IMR-90 (cell line): ENCODE results near the gene ITGB4. TPM values are rescaled to one million over a fixed set of nuclear protein-coding genes. Genes with fewer than 3 reads are reported as not detected.

Source experiments
- ATAC-seq: fragments of 200-7000 bp; cut with Tn5 transposase; 2 replicates; pipeline ENCODE4 v1.9.1; 2020; ENCODE audit warnings: low read depth, mild to moderate bottlenecking, moderate library complexity
- BruUV-seq: library from RNA; stranded (reverse); fragments of 400-500 nt; replicated peaks from 2 replicates; lab custom pipeline; 2021; lab: Mats Ljungman, UMichigan
- CTCF ChIA-PET: fragments of 300-600 bp; formaldehyde crosslinking; extraction: SDS; loops from one replicate; lab custom pipeline; 2021; ENCODE audit warnings: antibody characterized with exemption; lab: Yijun Ruan, JAX
- POLR2A ChIA-PET: fragments of 300-600 bp; sonication (Branson Sonifier 250); formaldehyde crosslinking; loops from one replicate; lab custom pipeline; 2022; ENCODE audit warnings: antibody characterized with exemption; ENCODE audit not compliant: unreplicated experiment; lab: Charles Lee
- DNase-seq: peaks from one replicate; pipeline ENCODE4 v3.0.0; 2013
- H2AFZ ChIP-seq: replicated peaks from 2 replicates; pipeline ENCODE3; 2013; ENCODE audit warnings: low read length, mild to moderate bottlenecking; ENCODE audit not compliant: poor library complexity
- H2AK5ac ChIP-seq: 2 replicates; pipeline ENCODE4 v1.6.1; 2013; ENCODE audit warnings: low read depth, low read length, inconsistent platforms
- H2AK9ac ChIP-seq: replicated peaks from 2 replicates; pipeline ENCODE3; 2013; ENCODE audit warnings: mild to moderate bottlenecking, low read depth, low read length, moderate library complexity; ENCODE audit not compliant: poor library complexity
- H2BK120ac ChIP-seq: 2 replicates; pipeline ENCODE4 v1.6.1; 2013; ENCODE audit warnings: low read depth, low read length, inconsistent platforms
- H2BK15ac ChIP-seq: 3 replicates; pipeline ENCODE4 v1.6.1; 2013; ENCODE audit warnings: low read depth, low read length, inconsistent platforms
- H2BK20ac ChIP-seq: 2 replicates; pipeline ENCODE4 v1.6.1; 2013; ENCODE audit warnings: low read depth, mild to moderate bottlenecking, inconsistent platforms, low read length, moderate library complexity
- H2BK5ac ChIP-seq: 2 replicates; pipeline ENCODE4 v1.6.1; 2013; ENCODE audit warnings: mild to moderate bottlenecking, low read depth, low read length, inconsistent platforms; ENCODE audit not compliant: poor library complexity, severe bottlenecking
- H3K14ac ChIP-seq: replicated peaks from 2 replicates; pipeline ENCODE4 v1.6.1; 2013; ENCODE audit warnings: low read depth, low read length, inconsistent platforms
- H3K18ac ChIP-seq: 2 replicates; pipeline ENCODE4 v1.6.1; 2013; ENCODE audit warnings: low read depth, low read length, control low read depth
- H3K23ac ChIP-seq: 2 replicates; pipeline ENCODE4 v1.6.1; 2013; ENCODE audit warnings: low read depth, low read length, inconsistent platforms
- H3K27ac ChIP-seq: 2 replicates; pipeline ENCODE4 v1.5.1; 2013; ENCODE audit warnings: mild to moderate bottlenecking, control low read depth, low read length; ENCODE audit not compliant: insufficient read depth
- H3K27me3 ChIP-seq: 2 replicates; pipeline ENCODE4 v1.6.1; 2013; ENCODE audit warnings: low read length; ENCODE audit not compliant: control insufficient read depth, insufficient read depth
- H3K36me3 ChIP-seq: 2 replicates; pipeline ENCODE4 v1.6.1; 2013; ENCODE audit warnings: low read length, mixed read lengths; ENCODE audit not compliant: control insufficient read depth, insufficient read depth
- H3K4ac ChIP-seq: 2 replicates; pipeline ENCODE4 v1.6.1; 2013; ENCODE audit warnings: low read depth, low read length, inconsistent platforms
- H3K4me1 ChIP-seq: 2 replicates; pipeline ENCODE4 v1.6.1; 2013; ENCODE audit warnings: low read length, mixed read lengths; ENCODE audit not compliant: control insufficient read depth, insufficient read depth
- H3K4me2 ChIP-seq: 2 replicates; pipeline ENCODE4 v1.6.1; 2013; ENCODE audit warnings: low read depth, mild to moderate bottlenecking, control low read depth, low read length, moderate library complexity
- H3K4me3 ChIP-seq: 2 replicates; pipeline ENCODE4 v1.5.1; 2013; ENCODE audit warnings: low read depth, mild to moderate bottlenecking, control low read depth, low read length, moderate library complexity; ENCODE audit not compliant: insufficient read depth
- H3K56ac ChIP-seq: 2 replicates; pipeline ENCODE4 v1.6.1; 2013; ENCODE audit warnings: low read length, inconsistent platforms; ENCODE audit not compliant: insufficient read depth; ENCODE audit errors: extremely low read depth
- H3K79me1 ChIP-seq, 2 experiments: 2 replicates each; pipeline ENCODE4 v1.6.1; 2013; ENCODE audit warnings: low read length in 2 of 2, inconsistent platforms in 1 of 2, low read depth in 1 of 2
- H3K9ac ChIP-seq: 2 replicates; pipeline ENCODE4 v1.6.1; 2013; ENCODE audit warnings: low read depth, low read length, control low read depth
- H3K9me1 ChIP-seq: 2 replicates; pipeline ENCODE4 v1.6.1; 2013; ENCODE audit warnings: low read length, inconsistent platforms; ENCODE audit not compliant: insufficient read depth
- H3K9me3 ChIP-seq: 2 replicates; pipeline ENCODE4 v1.6.1; 2013; ENCODE audit warnings: low read length; ENCODE audit not compliant: control insufficient read depth, insufficient read depth
- H4K20me1 ChIP-seq: 2 replicates; pipeline ENCODE4 v1.6.1; 2013; ENCODE audit warnings: low read length, inconsistent platforms; ENCODE audit not compliant: insufficient read depth
- H4K5ac ChIP-seq: 2 replicates; pipeline ENCODE4 v1.6.1; 2013; ENCODE audit warnings: mild to moderate bottlenecking, low read depth, low read length, control low read depth
- H4K8ac ChIP-seq, 2 experiments: 2 replicates each; pipeline ENCODE4 v1.6.1; 2013; ENCODE audit warnings: low read depth in 2 of 2, low read length in 2 of 2, control low read depth in 1 of 2, inconsistent platforms in 1 of 2
- H4K91ac ChIP-seq: 2 replicates; pipeline ENCODE4 v1.6.1; 2013; ENCODE audit warnings: low read depth, low read length, inconsistent platforms; ENCODE audit not compliant: insufficient read depth
- BHLHE40 ChIP-seq: fragments of 150-350 bp; IDR thresholded peaks from 2 replicates; pipeline ENCODE4 v1.6.1; 2016; ENCODE audit warnings: mild to moderate bottlenecking, low read depth, low read length
- CEBPB ChIP-seq: IDR thresholded peaks from 2 replicates; pipeline ENCODE4 v1.6.1; 2012; ENCODE audit warnings: low read depth, low read length, improper control_type of control experiment
- CHD1 ChIP-seq: IDR thresholded peaks from 2 replicates; pipeline ENCODE4 v1.6.1; 2012; ENCODE audit warnings: low read depth, low read length, improper control_type of control experiment
- CTCF ChIP-seq: conservative IDR thresholded peaks from 2 replicates; pipeline ENCODE4 v1.5.1; 2012; ENCODE audit warnings: mild to moderate bottlenecking, low read depth, low read length, improper control_type of control experiment
- ELK1 ChIP-seq: fragments of 150-350 bp; IDR thresholded peaks from 2 replicates; pipeline ENCODE4 v1.6.1; 2016; ENCODE audit warnings: low read depth, mild to moderate bottlenecking, low read length, moderate library complexity, borderline replicate concordance
- FOS ChIP-seq: fragments of 150-350 bp; IDR thresholded peaks from 2 replicates; pipeline ENCODE4 v1.6.1; 2016; ENCODE audit warnings: low read depth, low read length
- MAFK ChIP-seq: IDR thresholded peaks from 2 replicates; pipeline ENCODE4 v1.6.1; 2012; ENCODE audit warnings: low read depth, low read length, improper control_type of control experiment
- MAZ ChIP-seq: IDR thresholded peaks from 2 replicates; pipeline ENCODE4 v1.6.1; 2012; ENCODE audit warnings: low read depth, mild to moderate bottlenecking, low read length, improper control_type of control experiment, moderate library complexity, borderline replicate concordance
- MXI1 ChIP-seq: IDR thresholded peaks from 2 replicates; pipeline ENCODE4 v1.6.1; 2012; ENCODE audit warnings: low read depth, mild to moderate bottlenecking, low read length, moderate library complexity, borderline replicate concordance
- NFE2L2 ChIP-seq: fragments of 150-350 bp; IDR thresholded peaks from 2 replicates; pipeline ENCODE4 v1.6.1; 2016; ENCODE audit warnings: low read depth, mild to moderate bottlenecking, low read length
- POLR2A ChIP-seq: IDR thresholded peaks from 2 replicates; pipeline ENCODE4 v1.6.1; 2012; ENCODE audit warnings: mild to moderate bottlenecking, low read depth, low read length
- RAD21 ChIP-seq: IDR thresholded peaks from 2 replicates; pipeline ENCODE4 v1.6.1; 2012; ENCODE audit warnings: low read length, improper control_type of control experiment
- RCOR1 ChIP-seq: IDR thresholded peaks from 2 replicates; pipeline ENCODE4 v1.6.1; 2012; ENCODE audit warnings: mild to moderate bottlenecking, low read length, improper control_type of control experiment; ENCODE audit not compliant: insufficient replicate concordance
- RFX5 ChIP-seq: IDR thresholded peaks from 2 replicates; pipeline ENCODE4 v1.8.0; 2012; ENCODE audit warnings: low read depth, mild to moderate bottlenecking, low read length, moderate library complexity
- SMC3 ChIP-seq: fragments of 150-350 bp; IDR thresholded peaks from 2 replicates; pipeline ENCODE4 v1.6.1; 2016; ENCODE audit warnings: low read depth, mild to moderate bottlenecking, antibody characterized with exemption, low read length, moderate library complexity
- USF2 ChIP-seq: fragments of 150-350 bp; IDR thresholded peaks from 2 replicates; pipeline ENCODE4 v1.6.1; 2017; ENCODE audit warnings: mild to moderate bottlenecking, antibody characterized with exemption, low read length, low read depth
- WGBS, 2 experiments: methylation state at CpG; one replicate each; pipeline versions ENCODE4 v1.1.5 to v1.1.7; 2013; ENCODE audit warnings: missing lambda C conversion rate in 2 of 2; ENCODE audit not compliant: insufficient read length in 1 of 2; ENCODE audit errors: extremely low coverage in 2 of 2; 5-methylcytosine and 5-hydroxymethylcytosine counted together
- dilution Hi-C: fragments of 300-500 bp; cut with HindIII; formaldehyde crosslinking; loops from one replicate; pipeline ENCODE4 v1.14.3; 2018; ENCODE audit warnings: low sequenced_read_pairs; ENCODE audit not compliant: unreplicated experiment
- in situ Hi-C: fragments of 300-500 bp; cut with MboI; formaldehyde crosslinking; loops from 3 replicates; pipeline ENCODE4 v1.14.3; 2019; ENCODE audit warnings: low sequenced_read_pairs, inconsistent platforms, mixed read lengths
- intact Hi-C: fragments of 100-400 bp; cut with micrococcal nuclease; formaldehyde crosslinking; loops from 2 replicates; pipeline ENCODE4 v1.10.0; 2022
- polyA plus RNA-seq, 3 experiments: library from polyadenylated mRNA; depleted of rRNA; stranded (reverse); fragments of >200 nt; gene quantifications; 2 replicates each; pipeline ENCODE4 v1.2.3, GENCODE V29; 2012; ENCODE audit warnings: low replicate concordance in 1 of 3
- total RNA-seq: library from RNA; depleted of rRNA; stranded (reverse); fragments of >200 nt; gene quantifications from 2 replicates; pipeline ENCODE4 v1.2.3, GENCODE V29; 2012

Gene ITGB4
- total and polyA plus RNA-seq, 2 of the 4 experiments (the other 2 are of a cell fraction): under 0.01 to 0.27 TPM

- Histone ChIP-seq H2BK5ac (no peak overlapping the region), H3K9me1 (peaks cover 2% of the 10 kb centered on the region; the same call in 1 of the 2 replicates), H3K4ac (no peak overlapping the region), H3K9ac (no peak overlapping the region), H2AK5ac (no peak overlapping the region), H3K4me1 (peaks cover 1% of the 10 kb centered on the region; the same call in 1 of the 2 replicates), H3K23ac (no peak overlapping the region), H4K91ac (no peak overlapping the region), H3K18ac (no peak overlapping the region), H3K14ac (no peak overlapping the region), H3K79me1 (peaks cover 29 to 68% of the 10 kb centered on the region in 2 experiments), H3K56ac (no peak overlapping the region), H2AK9ac (no peak overlapping the region), H4K8ac (no peak overlapping the region; a peak in 1 of 4 replicates), H3K27me3 (no peaks in the 10 kb centered on the region), H3K27ac (no peak overlapping the region), H3K9me3 (no peaks in the 10 kb centered on the region), H2AFZ (no peak overlapping the region), H2BK20ac (no peak overlapping the region), H3K36me3 (peaks cover 17% of the 10 kb centered on the region), H3K4me3 (no peak overlapping the region), H2BK15ac (no peak overlapping the region), H3K4me2 (no peak overlapping the region), H4K5ac (no peak overlapping the region), H4K20me1 (no peaks in the 10 kb centered on the region; the same call in 1 of the 2 replicates), H2BK120ac (no peak overlapping the region)
- in situ Hi-C loops: no loop called here
- intact Hi-C loops: no loop called here
- WGBS, 2 experiments: no CpG with 5 or more reads among the region's 1 CpG
- no peak for ATAC-seq
- POLR2A ChIA-PET: no interaction called here
- dilution Hi-C loops: no loop called here
- DNase-seq: no peak
- no peak for TF ChIP-seq USF2
- no peak for TF ChIP-seq MXI1
- no peak for TF ChIP-seq CTCF
- TF ChIP-seq SMC3: no peak
- TF ChIP-seq FOS: no peak
- TF ChIP-seq MAZ: no peak
- TF ChIP-seq RAD21: no peak
- no peak for TF ChIP-seq ELK1
- no peak for TF ChIP-seq BHLHE40
- TF ChIP-seq RCOR1: no peak
- TF ChIP-seq MAFK: no peak
- no peak for TF ChIP-seq CEBPB
- TF ChIP-seq CHD1: no peak
- TF ChIP-seq NFE2L2: no peak
- TF ChIP-seq RFX5: no peak
- TF ChIP-seq POLR2A: no peak
- BruUV-seq: no TSS peak
- CTCF ChIA-PET: no interaction called here
Observed at GRCh38 chr17:75793460-75793859, 72.2 kb downstream of the ITGB4 start.
